HCT116 (cell line): ENCODE results near the gene ITPR2. TPM values are rescaled to one million over a fixed set of nuclear protein-coding genes. Genes with fewer than 3 reads are reported as not detected.
"Not testable (repeated sequence)": the region's sequence is repeated elsewhere in the genome, so short reads cannot be mapped to it uniquely, and the experiment has no call there.

Experiments
- ATAC-seq: fragments of 200-7000 bp; cut with Tn5 transposase; 2 replicates; pipeline ENCODE4 v1.9.1; 2020; ENCODE audit warnings: mild to moderate bottlenecking, moderate library complexity
- BruUV-seq: library from RNA; stranded (reverse); fragments of 400-500 nt; replicated peaks from 2 replicates; lab custom pipeline; 2021; lab: Mats Ljungman, UMichigan
- CTCF ChIA-PET: fragments of 300-600 bp; sonication (Branson Sonifier 250); formaldehyde crosslinking; loops from one replicate; lab custom pipeline; 2021; ENCODE audit warnings: antibody characterized with exemption; lab: Charles Lee
- POLR2A ChIA-PET: fragments of 300-600, 350-600 bp; sonication (Branson Sonifier 250); formaldehyde crosslinking; loops from one replicate; lab custom pipeline; 2021; ENCODE audit warnings: antibody characterized with exemption; lab: Charles Lee
- RAD21 ChIA-PET, 2 experiments: fragments of 300-600 bp; sonication (Branson Sonifier 250); formaldehyde crosslinking; loops; one replicate each; lab custom pipeline; 2023; ENCODE audit warnings: low total read pairs in 2 of 2; ENCODE audit not compliant: uncharacterized antibody in 2 of 2, unreplicated experiment in 2 of 2, low non-redundant PET in 1 of 2; lab: Charles Lee
- DNase-seq: peaks from one replicate; pipeline ENCODE4 v3.0.0-alpha.2; 2010; ENCODE audit warnings: low read depth, low spot score
- H2AFZ ChIP-seq: fragments of 200-600 bp; shearing (Covaris generic), sonication (generic); 2 replicates; pipeline ENCODE4 v1.6.1; 2017; ENCODE audit warnings: low read depth, mixed run types, mixed read lengths, antibody characterized with exemption, low read length; ENCODE audit not compliant: poor library complexity, severe bottlenecking
- H3K27ac ChIP-seq: 2 replicates; pipeline ENCODE4 v1.5.1; 2012; ENCODE audit warnings: low read depth, low read length
- H3K27me3 ChIP-seq: fragments of 200-600 bp; sonication (generic); 2 replicates; pipeline ENCODE4 v1.6.1; 2016; ENCODE audit warnings: mixed run types, low read length, mixed read lengths; ENCODE audit not compliant: insufficient read depth
- H3K36me3 ChIP-seq, 2 experiments: fragments of 200-500 bp in 1 of 2; fragments of 200-600 bp in 1 of 2; sonication (Bioruptor generic) in 1 of 2; sonication (generic) in 1 of 2; 2 replicates each; pipeline versions ENCODE4 v1.5.1 to v1.6.1; 2014 to 2016; ENCODE audit warnings: low read length in 2 of 2, inconsistent platforms in 1 of 2, mixed read lengths in 1 of 2, mixed run types in 1 of 2; ENCODE audit not compliant: insufficient read depth in 2 of 2, control insufficient read depth in 1 of 2
- H3K4me1 ChIP-seq, 2 experiments: fragments of 200-600 bp in 1 of 2; sonication (generic) in 1 of 2; 2 replicates each; pipeline versions ENCODE4 v1.5.1 to v1.6.1; 2012 to 2017; ENCODE audit warnings: low read length in 2 of 2, inconsistent platforms in 1 of 2, mild to moderate bottlenecking in 1 of 2, mixed read lengths in 1 of 2, mixed run types in 1 of 2, moderate library complexity in 1 of 2; ENCODE audit not compliant: insufficient read depth in 2 of 2, control insufficient read depth in 1 of 2
- H3K4me2 ChIP-seq: fragments of 200-600 bp; sonication (generic); 2 replicates; pipeline ENCODE4 v1.6.1; 2017; ENCODE audit warnings: mixed run types, low read length, mixed read lengths
- H3K4me3 ChIP-seq, 2 experiments: fragments of 200-600 bp in 1 of 2; sonication (generic) in 1 of 2; replicated peaks in 1 of 2; 2 replicates each; pipeline ENCODE4 v1.5.1; 2011 to 2016; ENCODE audit warnings: low read length in 2 of 2, control low read depth in 1 of 2, low read depth in 1 of 2, mild to moderate bottlenecking in 1 of 2, mixed read lengths in 1 of 2, mixed run types in 1 of 2
- H3K79me2 ChIP-seq: fragments of 200-600 bp; sonication (generic); 2 replicates; pipeline ENCODE4 v1.6.1; 2017; ENCODE audit warnings: mild to moderate bottlenecking, mixed run types, low read length, moderate library complexity, mixed read lengths; ENCODE audit not compliant: insufficient read depth
- H3K9ac ChIP-seq: fragments of 200-600 bp; sonication (generic); 2 replicates; pipeline ENCODE4 v1.6.1; 2016; ENCODE audit warnings: low read length, mixed read lengths
- H3K9me2 ChIP-seq: fragments of 200-600 bp; sonication (generic), shearing (Covaris generic); 2 replicates; pipeline ENCODE4 v1.6.1; 2017; ENCODE audit warnings: mixed run types, mild to moderate bottlenecking, moderate library complexity; ENCODE audit not compliant: insufficient read depth
- H3K9me3 ChIP-seq, 2 experiments: fragments of 200-500 bp in 1 of 2; fragments of 200-600 bp in 1 of 2; sonication (Bioruptor generic) in 1 of 2; sonication (generic) in 1 of 2; 2 replicates each; pipeline ENCODE4 v1.6.1; 2014 to 2017; ENCODE audit warnings: low read length in 2 of 2, mixed read lengths in 2 of 2, inconsistent platforms in 1 of 2, low read depth in 1 of 2, mild to moderate bottlenecking in 1 of 2, mixed run types in 1 of 2, moderate library complexity in 1 of 2; ENCODE audit not compliant: control insufficient read depth in 1 of 2, insufficient read depth in 1 of 2
- H4K20me1 ChIP-seq: fragments of 200-600 bp; sonication (generic), shearing (Covaris generic); 2 replicates; pipeline ENCODE4 v1.6.1; 2017; ENCODE audit warnings: mixed run types, mild to moderate bottlenecking, moderate library complexity; ENCODE audit not compliant: insufficient read depth
- CEBPB ChIP-seq: IDR thresholded peaks from 2 replicates; pipeline ENCODE4 v1.6.1; 2012; ENCODE audit warnings: low read depth
- CTCF ChIP-seq, 3 experiments: fragments of 200-600 bp in 1 of 3; sonication (generic) in 1 of 3; IDR thresholded peaks in 2 of 3; conservative IDR thresholded peaks in 1 of 3; 2 replicates each; pipeline ENCODE4 v1.5.1; 2012 to 2017; ENCODE audit warnings: low read depth in 2 of 3, low read length in 2 of 3, antibody characterized with exemption in 1 of 3, borderline replicate concordance in 1 of 3, control low read depth in 1 of 3, mild to moderate bottlenecking in 1 of 3, mixed read lengths in 1 of 3, mixed run types in 1 of 3, moderate library complexity in 1 of 3; ENCODE audit not compliant: insufficient read depth in 1 of 3
- EZH2phosphoT487 ChIP-seq: fragments of 200-600 bp; IDR thresholded peaks from 2 replicates; pipeline ENCODE4 v1.6.1; 2018; ENCODE audit warnings: antibody characterized with exemption, borderline replicate concordance
- JUND ChIP-seq: IDR thresholded peaks from 2 replicates; pipeline ENCODE4 v1.6.1; 2012
- MAX ChIP-seq: IDR thresholded peaks from 2 replicates; pipeline ENCODE4 v1.6.1; 2012
- POLR2AphosphoS5 ChIP-seq: IDR thresholded peaks from 2 replicates; pipeline ENCODE4 v1.6.1; 2011; ENCODE audit warnings: mild to moderate bottlenecking, low read depth, low read length, moderate library complexity
- REST ChIP-seq: IDR thresholded peaks from 2 replicates; pipeline ENCODE4 v1.6.1; 2012; ENCODE audit warnings: low read depth
- SP1 ChIP-seq: IDR thresholded peaks from 2 replicates; pipeline ENCODE4 v1.6.1; 2012; ENCODE audit warnings: low read depth
- SRF ChIP-seq: IDR thresholded peaks from 2 replicates; pipeline ENCODE4 v1.6.1; 2012; ENCODE audit warnings: low read depth
- YY1 ChIP-seq: IDR thresholded peaks from 2 replicates; pipeline ENCODE4 v1.6.1; 2011; ENCODE audit warnings: low read length, low read depth, moderate library complexity, mild to moderate bottlenecking; ENCODE audit not compliant: insufficient replicate concordance; ENCODE audit errors: extremely low read depth
- ZBTB33 ChIP-seq: IDR thresholded peaks from 2 replicates; pipeline ENCODE4 v1.6.1; 2011; ENCODE audit warnings: mild to moderate bottlenecking, low read length, moderate library complexity; ENCODE audit not compliant: insufficient replicate concordance; ENCODE audit errors: extremely low read depth
- intact Hi-C: fragments of 100-400 bp; cut with micrococcal nuclease; formaldehyde crosslinking; loops from 2 replicates; pipeline ENCODE4 v1.10.0; 2022
- total RNA-seq: library from RNA; stranded (reverse); gene quantifications from one replicate; pipeline ENCODE4 v1.2.1, GENCODE V29; 2021; ENCODE audit not compliant: unreplicated experiment

ITPR2 gene
- total RNA-seq, 1 experiment from 2014 or later = 6.5 TPM

GRCh38 chr12:26760657-26761293, 72.2 kb downstream of the ITPR2 start:
- Histone ChIP-seq H3K9me2 (no peaks in the 10 kb centered on the region), H3K9me3 (peaks cover 0 to 3% of the 10 kb centered on the region in 2 experiments; a peak in 1 of 4 replicates), H4K20me1 (no peaks in the 10 kb centered on the region), H3K79me2 (no peaks in the 10 kb centered on the region), H3K4me3 (no peak overlapping the region), H3K36me3 (no peaks in the 10 kb centered on the region), H3K4me1 (no peaks in the 10 kb centered on the region), H3K4me2 (no peak overlapping the region), H3K27me3 (no peaks in the 10 kb centered on the region), H3K27ac (no peak overlapping the region), H2AFZ (no peak overlapping the region), H3K9ac (no peak overlapping the region)
- ATAC-seq (no peak), DNase-seq (no peak)
- CTCF ChIA-PET = no interaction called here
- RAD21 ChIA-PET = no interaction called here
- TF ChIP-seq YY1 (no peak), ZBTB33 (no peak), POLR2AphosphoS5 (no peak), MAX (no peak), REST (no peak), JUND (no peak), SP1 (no peak), SRF (no peak), EZH2phosphoT487 (no peak), CEBPB (no peak), CTCF (IDR thresholded peaks at IDR 0.05 in 2 of 3, conservative IDR thresholded peaks at IDR 0.05 in 1 of 3; ENCODE audit: borderline replicate concordance in 1 of 3, insufficient read depth in 1 of 3, low read depth in 2 of 3, low read length in 2 of 3) (no peak)
- intact Hi-C loops = no loop called here
- no TSS peak for BruUV-seq
- POLR2A ChIA-PET = no interaction called here

- H3K9me2 ChIP-seq, H4K20me1 ChIP-seq, H2AFZ ChIP-seq, DNase-seq, intact Hi-C loops, CTCF ChIA-PET, BruUV-seq, H3K9ac ChIP-seq, H3K27ac ChIP-seq, H3K4me2 ChIP-seq, H3K27me3 ChIP-seq, H3K79me2 ChIP-seq, RAD21 ChIA-PET, H3K4me3 ChIP-seq, ATAC-seq, H3K9me3 ChIP-seq, POLR2A ChIA-PET, H3K36me3 ChIP-seq, H3K4me1 ChIP-seq: not testable (repeated sequence)
These were observed 77.6 kb downstream of the ITPR2 start for GRCh38 chr12:26755362-26755761.
